Amygdala (tissue), 56 donors: ENCODE data around the gene NDUFC1.

Experiments
- DNase-seq, 56 donors: peaks; one replicate each; lab custom pipeline; 2025; lab: John Stamatoyannopoulos, UW

The NDUFC1 gene

DNA sequence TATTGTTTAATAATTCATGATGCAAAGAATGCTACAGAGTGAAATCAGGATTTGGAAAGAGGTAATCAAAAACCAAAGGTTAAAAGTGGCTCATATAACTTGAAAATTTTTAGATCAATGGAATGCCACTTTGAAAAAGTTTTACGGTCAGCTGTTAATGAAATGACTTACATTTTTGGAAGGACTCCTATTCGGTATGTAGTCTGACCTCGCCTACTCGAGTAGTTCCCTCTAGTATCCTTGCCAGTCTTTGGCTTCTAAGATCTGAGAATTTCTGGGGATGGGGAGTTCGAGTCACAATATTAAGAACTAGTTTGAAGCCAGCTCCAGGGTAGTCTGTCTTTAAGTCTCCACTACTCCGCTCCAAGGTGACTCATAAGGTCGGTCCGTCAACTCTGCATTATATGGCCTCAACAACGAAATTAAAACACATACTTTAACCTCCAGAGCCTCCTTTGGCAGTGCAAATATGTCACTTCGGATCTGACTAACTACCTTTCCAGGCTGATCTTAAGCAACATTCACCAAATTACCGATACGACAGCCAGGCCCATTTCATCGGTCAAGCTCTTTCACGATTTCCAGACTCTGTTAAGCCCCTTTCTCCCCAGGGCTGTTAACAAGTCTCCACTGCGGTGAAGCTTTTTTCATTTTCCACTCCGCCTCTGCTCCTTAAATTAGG lies 1.7 kb downstream of the NDUFC1 start:
- DNase-seq = peak in 4 of 56 donors; percentile 16 to 79 (median 50)

DNA sequence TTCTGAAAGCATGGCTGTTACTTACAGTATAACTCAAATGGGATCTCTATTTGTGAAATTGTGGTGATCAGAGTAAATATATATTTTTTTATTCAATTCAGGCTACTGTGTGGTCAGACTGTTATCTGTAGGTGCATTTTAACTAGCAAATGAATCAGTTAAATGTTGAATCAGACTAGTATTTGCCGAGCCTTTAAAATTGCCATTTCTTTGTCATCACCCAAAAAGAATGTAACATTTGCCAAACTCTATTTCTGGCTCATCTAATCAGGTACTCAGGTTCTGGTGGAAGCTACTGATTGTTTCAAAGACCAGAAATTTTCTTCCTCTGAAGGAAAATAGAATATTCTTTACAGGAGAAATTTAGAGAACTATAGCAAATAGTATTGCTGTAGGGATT lies 2.7 kb downstream of the NDUFC1 start:
- DNase-seq = no peak

- DNase-seq = no peak
Observed at GRCh38 chr4:139297001-139297410, 5.3 kb downstream of the NDUFC1 start.

- no peak for DNase-seq
Observed at GRCh38 chr4:139295942-139296299, 6.4 kb downstream of the NDUFC1 start.

GRCh38 chr4:139295206-139295941 lies 6.9 kb downstream of the NDUFC1 start:
- peak; percentile 67 to 100 (median 90) for DNase-seq

GRCh38 chr4:139286186-139286698 lies 16.0 kb downstream of the NDUFC1 start:
- DNase-seq = no peak

- DNase-seq = no peak
Observed at GRCh38 chr4:139282721-139283075, 19.6 kb downstream of the NDUFC1 start.

- DNase-seq = no peak
Observed at GRCh38 chr4:139282065-139282720, 20.1 kb downstream of the NDUFC1 start.

DNA sequence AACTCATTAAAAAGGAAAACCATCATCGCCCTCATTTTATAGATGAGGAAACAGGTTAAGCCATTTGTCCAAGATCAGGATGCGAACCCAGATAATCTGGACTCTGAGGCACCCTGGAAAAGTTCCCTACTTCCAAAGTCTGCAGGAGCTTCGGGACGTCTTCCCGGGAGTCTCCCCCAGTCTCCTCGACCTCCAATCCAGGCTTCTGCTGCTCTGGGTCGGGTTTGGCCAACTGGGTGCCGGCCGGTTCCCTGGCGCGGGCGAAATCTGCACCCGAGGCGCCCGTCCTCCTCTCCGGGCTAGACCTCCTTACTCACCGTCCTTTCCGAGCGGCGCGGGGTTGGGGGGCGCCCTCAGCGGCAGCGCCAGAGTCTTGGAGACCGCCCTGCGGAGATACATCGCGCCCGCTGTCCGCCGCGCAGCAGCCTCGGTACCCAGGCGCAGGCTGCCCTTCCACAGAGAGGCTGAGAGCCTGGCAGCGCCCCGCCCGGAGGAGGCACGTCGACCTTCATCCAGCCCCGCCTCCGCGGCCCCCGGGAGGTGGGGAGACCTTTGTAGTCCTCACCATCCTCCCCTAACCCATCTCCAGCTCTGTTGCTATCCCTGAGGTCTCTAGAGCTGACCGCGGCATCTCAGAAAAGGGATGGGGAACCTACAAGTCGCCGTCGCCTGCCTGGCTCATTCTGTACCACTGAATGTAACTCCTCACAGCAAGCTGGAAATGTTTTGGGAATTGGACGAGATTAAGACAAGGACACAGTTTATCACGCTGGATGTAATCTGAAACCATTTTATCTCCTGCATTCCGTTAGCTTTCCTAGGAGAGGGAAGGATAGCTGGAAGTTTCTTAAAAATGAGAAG lies 22.3 kb downstream of the NDUFC1 start, which contains the start of gene MGARP:
Gene MGARP (minus strand): TSS at position 466 of the 861 bp plus-strand sequence. CDS start 67 bp downstream, at position 399.
- DNase-seq = peak in 25 of 56 donors; percentile 1 to 42 (median 10)

DNA sequence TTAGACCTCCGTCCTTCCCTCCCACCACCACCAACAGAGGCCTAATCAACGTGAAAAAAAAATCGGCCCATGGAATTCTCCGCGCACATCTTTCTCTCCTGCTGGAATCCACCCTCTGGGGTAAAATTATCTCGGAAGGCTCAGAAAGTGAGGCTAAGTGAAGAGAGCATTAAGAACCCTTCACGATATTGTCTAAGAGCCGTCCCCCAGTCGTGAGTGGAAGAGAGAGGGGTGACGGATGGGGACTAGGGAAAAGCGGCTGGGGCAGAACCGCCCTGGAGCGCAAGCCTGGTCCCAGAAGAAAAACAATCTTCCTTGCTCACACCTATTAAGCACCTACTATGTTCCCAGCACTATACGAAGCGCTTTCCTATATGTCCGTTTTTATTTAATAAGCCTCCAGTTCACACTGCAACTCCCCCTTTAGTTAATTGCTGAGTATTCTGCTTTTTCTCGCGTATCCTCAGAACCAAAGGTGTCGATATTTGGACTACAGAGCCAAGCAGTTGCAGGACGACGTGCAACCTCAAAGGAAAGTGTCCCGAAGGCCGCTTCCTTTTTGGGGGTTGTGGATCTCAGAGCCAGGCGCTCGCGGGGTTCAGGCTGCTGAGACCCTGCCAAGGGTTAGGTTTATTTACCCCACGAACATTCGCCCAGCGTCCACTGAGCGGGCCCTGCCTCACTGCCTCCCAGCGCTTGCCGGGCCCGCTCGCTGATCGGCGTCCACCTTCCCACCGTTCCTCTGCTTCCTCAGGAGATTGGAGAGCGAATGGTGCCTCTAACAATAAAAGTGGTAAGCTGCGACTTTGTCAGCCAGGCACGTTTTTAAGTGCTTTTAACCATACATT lies 23.1 kb downstream of the NDUFC1 start:
- DNase-seq = peak in 3 of 56 donors; percentile 0 to 3 (median 1)

DNA sequence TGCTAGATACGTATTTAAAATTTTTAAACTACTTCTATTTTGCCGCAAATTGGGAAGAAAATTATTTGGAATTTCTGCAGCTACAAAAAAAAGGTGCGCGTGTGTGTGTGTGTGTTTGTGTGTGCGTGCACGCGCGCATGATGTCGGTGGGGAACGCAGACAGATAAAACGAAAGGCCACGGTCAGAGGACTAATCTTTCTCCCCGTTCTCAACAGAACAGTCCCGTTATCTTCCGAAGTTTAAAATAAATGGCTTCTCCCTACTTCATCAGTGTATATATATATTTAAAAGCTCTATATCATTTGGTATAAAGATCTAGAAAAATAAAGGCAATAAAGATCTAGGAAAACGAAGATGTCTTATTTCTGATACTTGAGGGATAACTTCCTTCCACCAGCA lies 23.8 kb downstream of the NDUFC1 start:
- DNase-seq = no peak

DNA sequence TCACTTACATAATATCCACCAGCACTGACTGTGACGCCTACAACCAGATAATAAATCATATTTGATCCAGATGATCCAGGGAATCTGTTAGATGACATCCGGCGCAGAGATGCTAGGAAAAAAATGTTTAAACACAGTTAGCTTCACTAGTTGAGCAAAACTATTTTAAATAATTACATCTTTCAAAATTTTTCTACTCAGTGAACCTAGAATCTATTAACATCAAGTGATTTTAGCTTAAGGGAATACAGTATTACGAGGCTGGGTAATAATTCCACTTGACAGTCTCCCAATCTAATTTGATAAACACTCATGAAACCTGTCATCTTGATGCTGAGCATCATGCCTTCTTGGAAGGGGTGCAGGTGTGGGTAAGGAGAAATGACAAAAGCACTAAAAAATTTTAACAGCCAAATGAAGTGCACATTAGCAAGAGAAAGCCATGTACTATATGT lies 27.0 kb downstream of the NDUFC1 start:
- DNase-seq = no peak

GRCh38 chr4:139274790-139275189 lies 27.5 kb downstream of the NDUFC1 start:
- DNase-seq = no peak

DNA sequence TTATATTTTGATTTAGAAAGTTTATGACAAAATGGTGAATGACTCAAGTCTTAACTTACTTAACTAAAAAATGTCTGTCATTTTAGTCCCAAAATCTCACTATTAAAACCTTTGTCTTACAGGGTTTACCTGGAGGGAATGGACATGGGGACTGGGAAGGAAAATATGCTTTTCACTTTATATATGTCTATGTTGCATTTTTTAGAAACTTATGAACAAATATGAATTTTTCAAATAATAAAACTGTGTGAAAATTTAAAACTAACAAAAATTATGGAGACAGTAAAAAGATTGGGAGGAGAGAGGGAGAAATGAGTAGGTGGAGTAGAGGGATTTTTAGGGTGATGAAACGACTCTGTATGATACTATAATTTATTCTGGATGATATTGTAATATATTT lies 28.4 kb downstream of the NDUFC1 start:
- DNase-seq = no peak

DNA sequence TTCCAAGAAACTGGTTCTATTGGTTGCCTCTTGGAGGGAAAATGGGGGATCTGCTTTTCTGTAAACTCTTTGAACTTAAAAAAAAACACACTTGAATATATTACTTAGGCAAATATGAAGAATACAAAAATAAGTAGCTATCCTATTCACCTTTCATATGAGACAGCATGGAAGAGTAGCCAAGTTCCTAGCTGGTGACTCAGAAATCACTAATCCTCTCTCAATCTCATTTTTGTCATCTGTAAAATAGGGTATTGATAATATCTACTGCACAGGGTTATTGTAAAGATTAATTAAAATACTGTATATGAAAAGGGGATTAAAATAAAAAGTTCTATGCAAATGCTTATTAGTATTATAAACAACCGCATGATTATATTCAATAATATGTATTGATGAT lies 35.0 kb downstream of the NDUFC1 start:
- no peak for DNase-seq

DNA sequence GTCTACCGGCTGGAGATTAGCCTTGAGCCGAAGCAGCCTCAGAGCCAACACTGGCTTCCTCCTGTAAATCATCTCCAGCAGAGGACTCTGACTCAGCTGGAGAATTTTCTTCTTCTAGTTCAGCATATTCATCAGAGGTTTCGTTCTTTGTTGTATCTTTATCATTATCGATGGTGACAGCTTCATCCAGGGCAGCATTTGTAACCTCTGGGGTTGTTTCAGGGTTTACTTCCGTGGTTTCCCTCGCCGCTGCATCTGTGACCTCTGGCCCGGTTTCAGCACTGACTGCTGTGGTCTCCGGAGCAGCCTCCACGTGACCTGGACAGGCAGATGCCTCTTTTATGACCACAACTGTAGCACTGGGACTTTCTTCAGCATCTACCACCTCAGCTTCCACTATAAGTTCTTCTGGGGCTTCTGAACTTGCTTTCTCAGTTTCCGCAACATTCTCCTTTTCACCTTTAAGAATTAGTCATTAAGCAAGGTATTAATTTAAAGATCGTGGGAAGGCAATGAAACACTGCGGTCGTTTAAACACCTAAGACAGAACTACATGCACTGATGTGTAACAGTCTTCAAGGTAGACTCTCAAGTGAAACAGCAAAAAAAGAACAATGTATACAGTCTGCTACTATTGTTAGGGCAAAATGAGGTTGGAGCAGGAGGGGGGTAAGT lies 35.6 kb downstream of the NDUFC1 start:
- peak in 33 of 56 donors; percentile 0 to 57 (median 8) for DNase-seq

- DNase-seq = no peak
Observed at GRCh38 chr4:139266208-139266582, 36.1 kb downstream of the NDUFC1 start.

GRCh38 chr4:139265654-139266053 lies 36.6 kb downstream of the NDUFC1 start:
- no peak for DNase-seq

- no peak for DNase-seq
Observed at GRCh38 chr4:139256349-139256748, 45.9 kb downstream of the NDUFC1 start.
